HG03025 (cell line): ENCODE results near the gene FRMPD2.
A peak's percentile ranks its signal among the peaks of the same experiment; 100 is the strongest.

ENCODE experiments used
- ATAC-seq: cut with Tn5 transposase; IDR thresholded peaks from one replicate; pipeline ENCODE4 v1.9.1; 2021; ENCODE audit warnings: mild to moderate bottlenecking, moderate library complexity; ENCODE audit not compliant: unreplicated experiment, low FRiP score

Gene FRMPD2

GRCh38 chr10:48274636-48275035 is at the start of gene FRMPD2:
Gene FRMPD2 (minus strand): TSS chr10:48274696. CDS start chr10:48274567, 129 bp downstream.
- no peak for ATAC-seq

GRCh38 chr10:48322017-48322416 is 47.5 kb upstream of the FRMPD2 start:
- no peak for ATAC-seq

- no peak for ATAC-seq
Observed at GRCh38 chr10:48317321-48317990, 43.0 kb upstream of the FRMPD2 start.

DNA sequence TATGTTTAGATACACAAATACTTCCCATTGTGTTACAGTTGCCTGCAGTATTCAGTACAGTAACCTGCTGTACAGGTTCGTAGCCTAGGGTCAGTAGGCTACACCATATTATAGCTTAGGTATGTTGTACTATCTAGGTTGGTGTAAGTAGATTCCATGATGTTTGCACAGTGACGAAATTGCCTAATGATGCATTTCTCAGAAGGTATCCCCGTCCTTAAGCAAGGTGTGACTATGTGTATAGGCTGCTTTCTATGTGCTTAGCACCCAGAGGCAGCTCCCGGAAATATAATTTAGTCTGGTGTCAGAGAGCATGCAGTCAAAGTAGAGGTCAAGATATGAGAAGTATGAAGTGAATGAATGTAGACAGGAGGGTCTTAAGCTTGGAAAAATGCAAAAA is 41.7 kb upstream of the FRMPD2 start:
- ATAC-seq = no peak

GRCh38 chr10:48314107-48314506 is 39.6 kb upstream of the FRMPD2 start:
- no peak for ATAC-seq

GRCh38 chr10:48309711-48310226 is 35.3 kb upstream of the FRMPD2 start:
- no peak for ATAC-seq

- ATAC-seq = no peak
Observed at GRCh38 chr10:48307711-48308018, 33.2 kb upstream of the FRMPD2 start.

DNA sequence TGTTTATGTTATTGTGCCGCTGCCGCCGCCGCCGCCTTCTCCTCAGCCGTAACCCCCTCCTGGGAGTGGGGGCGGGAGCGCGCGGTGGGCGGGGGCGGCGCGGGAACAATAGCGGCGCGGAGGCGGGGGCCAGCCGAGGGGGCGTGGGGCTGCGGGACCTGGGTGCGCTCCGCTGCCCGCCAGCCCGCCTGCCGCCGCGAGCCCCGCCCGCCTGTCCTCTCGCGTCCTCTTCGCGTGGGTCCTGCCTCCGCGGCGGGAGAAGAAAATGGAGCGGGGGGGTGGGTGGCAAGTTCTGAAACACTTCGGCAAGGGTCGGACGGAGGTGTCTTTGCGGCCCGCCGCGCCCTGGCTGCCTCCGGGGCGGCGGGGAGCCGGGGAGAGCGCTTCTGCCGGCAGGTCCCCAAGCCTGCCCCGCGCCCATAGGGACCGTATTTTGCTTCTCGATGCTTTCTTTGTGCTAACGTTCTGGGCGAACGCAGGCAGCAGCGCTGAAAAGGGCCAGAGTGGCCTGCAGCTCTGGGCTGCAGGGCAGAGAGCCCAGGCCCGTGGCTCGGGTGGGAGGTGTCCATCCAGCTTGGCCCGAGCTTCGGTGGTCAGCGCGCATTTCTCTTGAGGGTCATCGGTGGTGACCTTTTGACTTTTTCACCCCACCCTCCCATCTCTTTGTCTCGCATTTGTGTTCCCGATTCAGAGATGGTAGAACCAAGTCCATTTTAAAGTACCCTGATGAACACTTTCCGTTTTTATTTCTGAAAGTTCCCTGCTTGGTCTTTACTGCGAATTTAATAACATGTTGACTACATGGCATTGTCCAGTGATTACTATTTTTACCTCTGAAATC is 32.6 kb upstream of the FRMPD2 start:
- ATAC-seq = peak; percentile 33

- ATAC-seq = peak; percentile 86
Observed at GRCh38 chr10:48306265-48306869, 31.9 kb upstream of the FRMPD2 start, which contains the start of gene MAPK8. Gene MAPK8 (plus strand): TSS chr10:48306677. CDS start chr10:48401661, 94,984 bp downstream.

- ATAC-seq = no peak
Observed at GRCh38 chr10:48305905-48306264, 31.4 kb upstream of the FRMPD2 start.

GRCh38 chr10:48302515-48303476 is 28.3 kb upstream of the FRMPD2 start:
- no peak for ATAC-seq

DNA sequence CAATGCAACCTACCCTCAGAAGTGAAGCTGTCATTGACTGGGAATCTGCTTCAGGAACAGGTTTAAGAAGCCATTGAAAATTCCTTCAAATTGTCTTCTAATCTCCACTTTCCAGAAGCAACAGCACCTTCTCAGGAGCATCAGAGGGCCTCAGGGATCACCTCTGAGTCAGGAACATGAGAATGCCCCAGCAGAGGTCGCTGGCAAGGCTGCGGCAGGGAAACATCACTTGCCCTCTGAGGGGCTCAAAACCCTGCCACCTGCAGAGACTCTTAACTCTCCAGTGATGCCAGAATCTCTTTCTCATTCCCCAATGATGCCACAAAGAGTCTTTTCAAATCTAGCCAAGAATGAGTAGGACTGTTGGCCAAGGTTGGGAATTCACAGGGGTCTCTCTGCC is 26.1 kb upstream of the FRMPD2 start:
- ATAC-seq = no peak

GRCh38 chr10:48299692-48300091 is 25.2 kb upstream of the FRMPD2 start:
- ATAC-seq = no peak

DNA sequence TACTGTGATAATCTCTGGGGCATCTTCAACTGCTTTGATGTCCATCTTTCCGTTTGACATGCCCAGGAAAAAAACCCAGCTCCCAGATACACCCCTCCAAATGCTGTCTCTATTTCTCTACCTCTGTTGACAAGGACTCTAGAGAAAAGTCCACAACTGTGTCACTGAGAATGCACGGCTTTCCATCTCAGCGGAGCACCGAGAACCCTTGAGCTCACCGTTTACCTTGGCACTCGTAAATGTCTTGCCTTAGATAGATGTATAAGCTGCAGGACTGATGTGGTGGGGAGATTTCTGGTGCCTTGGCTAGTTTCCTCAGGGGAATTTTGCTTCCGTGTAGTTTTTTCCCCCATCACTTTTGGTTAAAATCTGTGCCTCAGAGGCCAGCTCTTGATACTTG is 24.6 kb upstream of the FRMPD2 start:
- no peak for ATAC-seq

DNA sequence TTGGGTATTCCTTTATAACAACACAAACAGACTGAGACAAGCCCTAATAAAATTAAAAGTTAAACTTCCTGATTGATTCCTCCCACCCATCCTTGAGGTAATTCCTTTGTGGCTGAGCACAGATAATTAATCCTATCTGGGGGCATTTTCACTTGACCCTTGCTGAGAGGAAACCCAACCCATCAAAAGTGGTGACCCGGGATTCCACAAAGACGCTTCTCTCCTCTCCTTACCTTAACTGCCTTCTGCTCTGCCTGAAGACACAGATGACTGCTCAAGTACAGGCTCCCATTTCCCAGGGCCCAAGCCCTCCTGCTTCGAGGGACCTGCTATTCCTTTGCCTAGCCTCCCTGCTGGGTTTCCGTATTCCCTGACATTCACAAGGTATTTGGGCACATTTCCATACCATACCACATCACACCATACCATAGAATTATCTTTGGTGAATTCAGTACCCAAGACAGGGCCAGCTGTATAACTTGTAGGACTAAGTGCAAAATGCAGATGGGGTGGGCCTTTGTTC is 22.1 kb upstream of the FRMPD2 start:
- no peak for ATAC-seq

DNA sequence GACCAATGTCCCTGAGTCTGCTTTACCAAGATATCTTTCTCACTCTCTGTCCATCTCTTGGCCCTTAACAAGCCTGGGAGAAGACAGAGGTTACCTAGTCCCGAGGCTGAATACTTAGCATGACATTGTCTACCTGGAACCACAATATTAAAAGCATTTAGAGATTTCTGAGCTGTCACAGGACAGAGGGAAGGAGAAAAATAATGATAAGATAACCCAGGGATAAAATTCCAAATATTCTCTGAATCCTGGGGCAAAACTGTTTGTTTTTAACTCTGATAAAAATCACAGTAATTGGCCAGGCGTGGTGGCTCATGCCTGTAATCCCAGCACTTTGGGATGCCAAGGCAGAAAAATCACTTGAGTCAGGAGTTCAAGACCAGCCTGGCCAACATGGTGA is 19.9 kb upstream of the FRMPD2 start:
- ATAC-seq = no peak

- ATAC-seq = no peak
Observed at GRCh38 chr10:48292616-48293015, 18.1 kb upstream of the FRMPD2 start.

GRCh38 chr10:48291190-48291589 is 16.7 kb upstream of the FRMPD2 start:
- no peak for ATAC-seq

DNA sequence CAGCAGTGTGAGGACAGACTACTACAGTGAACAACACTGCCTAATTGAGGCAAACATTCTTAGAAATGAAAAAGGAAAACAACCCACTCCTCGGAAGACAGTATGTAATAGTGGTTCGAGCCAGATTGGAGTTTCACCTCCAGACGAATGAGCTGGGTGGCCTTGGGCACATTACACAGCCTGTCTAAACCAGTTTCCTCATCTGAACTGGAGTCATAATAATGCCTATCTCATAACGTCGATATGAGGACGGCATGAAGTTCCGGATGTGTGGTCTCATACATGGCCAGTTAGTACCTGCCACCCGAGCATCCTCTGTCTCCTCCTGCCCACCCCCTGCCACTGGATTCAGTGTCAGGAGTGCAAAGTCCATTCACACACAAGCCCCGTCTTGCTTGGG is 15.8 kb upstream of the FRMPD2 start:
- ATAC-seq = no peak
